Head of caudate nucleus (tissue), 42 donors: ENCODE measurements around the gene PPP1R15A.
"Not testable (repeated sequence)": the region's sequence is repeated elsewhere in the genome, so short reads cannot be mapped to it uniquely, and the experiment has no call there.

Experiments used
- DNase-seq, 42 donors: peaks; one replicate each; pipeline versions ENCODE4 v3.0.0 to v3.0.0-alpha.2; 2020 to 2021; ENCODE audit warnings: mixed read lengths in 7 of 42
- intact Hi-C: fragments of 100-400 bp; cut with DNase I; formaldehyde crosslinking; loops from one replicate; pipeline ENCODE4 v1.15.0; 2022

PPP1R15A gene

DNA sequence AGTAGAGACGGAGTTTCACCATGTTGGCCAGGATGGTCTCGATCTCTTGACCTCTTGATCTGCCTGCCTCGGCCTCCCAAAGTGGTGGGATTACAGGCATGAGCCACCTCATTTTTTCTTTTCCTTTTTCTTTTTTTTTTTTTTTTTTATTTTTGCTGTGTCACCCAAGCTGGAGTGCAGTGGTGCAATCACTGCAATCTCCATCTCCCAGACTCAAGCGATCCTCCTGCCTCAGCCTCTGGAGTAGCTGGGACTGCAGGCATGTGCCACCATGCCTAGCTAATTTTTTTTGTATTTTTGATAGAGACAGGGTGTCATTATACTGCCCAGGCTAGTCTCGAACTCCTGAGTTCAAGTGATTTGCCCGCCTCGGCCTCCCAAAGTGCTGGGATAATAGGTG, 30.1 kb downstream of the PPP1R15A start:
- DNase-seq, intact Hi-C loops: not testable (repeated sequence)

GRCh38 chr19:48903788-48904187, 31.6 kb downstream of the PPP1R15A start:
- intact Hi-C loops, DNase-seq: not testable (repeated sequence)

- DNase-seq: no peak
- intact Hi-C loops: no loop called here
Observed at GRCh38 chr19:48905664-48906063, 33.4 kb downstream of the PPP1R15A start.

GRCh38 chr19:48906324-48906723, 34.1 kb downstream of the PPP1R15A start:
- DNase-seq: no peak
- intact Hi-C loops: no loop called here

DNA sequence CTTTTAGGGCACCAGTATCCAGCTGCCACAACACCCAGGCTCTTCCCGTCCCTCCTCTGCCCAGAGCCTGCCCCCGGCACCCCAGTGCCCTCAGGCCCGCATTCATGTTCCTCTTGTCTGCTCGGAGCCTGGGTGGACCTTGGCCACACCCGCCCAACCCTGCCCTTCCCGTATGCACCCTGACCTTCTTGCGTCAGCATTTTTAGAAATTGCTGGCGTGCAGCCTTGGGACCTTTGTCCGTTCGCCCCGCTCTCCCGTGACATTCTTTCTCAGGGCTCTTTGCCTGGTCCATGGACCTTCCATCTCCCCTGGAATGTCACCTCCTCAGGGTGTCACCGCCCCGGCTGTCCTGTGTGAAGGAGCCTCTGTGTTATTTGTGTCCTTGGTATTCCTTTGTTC, 35.5 kb downstream of the PPP1R15A start:
- intact Hi-C loops: no loop called here
- no peak for DNase-seq

DNA sequence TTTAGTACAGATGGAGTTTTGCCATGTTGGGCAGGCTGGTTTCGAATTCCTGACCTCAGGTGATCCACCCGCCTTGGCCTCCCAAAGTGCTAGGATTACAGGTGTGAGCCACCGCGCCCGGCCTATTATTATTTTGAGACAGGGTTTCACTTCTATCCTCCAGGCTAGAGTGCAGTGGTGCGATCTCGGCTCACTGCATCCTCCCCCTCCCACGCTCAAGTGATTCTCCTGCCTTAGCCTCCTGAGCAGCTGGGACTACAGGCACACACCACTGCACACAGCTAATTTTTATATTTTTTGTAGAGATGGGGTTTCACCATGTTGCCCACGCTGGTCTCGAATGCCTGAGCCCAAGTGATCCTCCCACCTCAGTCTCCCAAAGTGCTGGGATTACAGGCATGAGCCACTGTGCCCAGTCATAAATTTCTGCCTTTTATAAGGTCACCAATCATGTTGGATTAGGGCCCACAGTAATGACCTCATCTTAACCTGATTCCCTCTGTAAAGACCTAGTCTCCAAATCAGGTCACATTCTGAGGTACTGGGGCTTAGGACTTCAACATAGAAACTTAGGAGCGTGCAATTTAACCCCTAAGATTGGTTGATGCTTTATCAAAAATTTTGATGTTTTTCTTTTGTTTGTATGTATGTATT, 37.3 kb downstream of the PPP1R15A start:
- intact Hi-C loops: not testable (repeated sequence)

DNA sequence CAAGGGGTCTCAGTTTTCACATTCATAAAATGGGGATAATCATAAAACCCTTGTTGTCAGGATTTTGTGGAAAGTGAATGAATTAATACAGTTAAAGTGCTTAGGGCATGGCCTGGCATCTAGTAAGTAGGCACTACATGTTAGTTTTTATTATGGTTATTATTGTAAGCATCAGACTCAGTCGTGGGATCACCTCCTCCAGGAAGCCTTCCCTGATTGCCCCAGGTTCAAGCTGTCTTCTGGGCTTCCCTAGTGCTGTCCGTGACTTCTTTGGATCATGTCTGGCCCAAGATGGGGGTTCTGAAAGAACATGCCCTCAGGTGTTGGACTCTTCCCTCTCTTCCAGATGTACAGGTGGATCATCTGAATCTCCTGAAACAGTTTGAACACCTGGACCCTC, 38.6 kb downstream of the PPP1R15A start:
- intact Hi-C loops: no loop called here

More for the DNA sequence above, 37.3 kb downstream of the PPP1R15A start:
- not testable (repeated sequence) for DNase-seq

DNA sequence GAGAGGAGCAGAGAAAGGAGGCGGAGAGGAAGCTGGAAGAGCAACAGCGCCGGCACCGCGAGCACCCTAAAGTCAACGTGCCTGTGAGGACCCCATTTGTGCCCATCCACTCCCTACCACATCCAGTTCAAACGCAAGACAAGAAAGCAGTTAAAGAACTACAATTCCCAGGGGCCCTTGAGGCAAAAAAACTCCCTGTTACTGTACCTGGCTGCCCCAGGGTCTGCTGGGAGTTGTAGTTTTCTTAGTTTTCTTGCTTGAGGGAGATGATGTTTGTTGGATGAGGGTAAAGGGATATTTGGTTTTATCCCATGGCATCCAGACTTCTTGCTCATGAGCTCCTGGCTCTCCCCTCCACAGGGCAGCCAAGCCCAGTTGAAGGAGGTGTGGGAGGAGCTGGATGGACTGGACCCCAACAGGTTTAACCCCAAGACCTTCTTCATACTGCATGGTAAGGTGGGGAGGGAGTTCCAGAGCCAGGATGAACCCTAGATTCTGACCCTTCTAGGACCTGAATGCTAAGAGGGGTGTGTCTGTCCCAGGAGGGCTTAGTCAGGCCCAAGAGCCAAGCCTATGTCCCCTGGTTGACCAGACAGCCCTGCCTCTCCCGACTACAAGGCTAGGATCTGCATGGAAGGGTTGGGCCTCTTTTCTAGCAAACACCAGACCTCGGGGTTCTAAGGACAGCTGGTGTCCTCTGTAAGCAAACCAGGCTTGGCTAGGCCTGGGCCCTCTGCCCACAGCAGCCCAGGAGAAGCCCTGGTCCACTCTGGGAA, 41.1 kb downstream of the PPP1R15A start:
- intact Hi-C loops: no loop called here
- DNase-seq: no peak

More for the DNA sequence above, 38.6 kb downstream of the PPP1R15A start:
- DNase-seq: no peak

GRCh38 chr19:48914181-48914580, 42.0 kb downstream of the PPP1R15A start:
- no peak for DNase-seq
- intact Hi-C loops: no loop called here

GRCh38 chr19:48915757-48916156, 43.5 kb downstream of the PPP1R15A start:
- intact Hi-C loops: no loop called here
- no peak for DNase-seq

GRCh38 chr19:48918071-48918470, 45.9 kb downstream of the PPP1R15A start:
- DNase-seq: no peak
- intact Hi-C loops: no loop called here

DNA sequence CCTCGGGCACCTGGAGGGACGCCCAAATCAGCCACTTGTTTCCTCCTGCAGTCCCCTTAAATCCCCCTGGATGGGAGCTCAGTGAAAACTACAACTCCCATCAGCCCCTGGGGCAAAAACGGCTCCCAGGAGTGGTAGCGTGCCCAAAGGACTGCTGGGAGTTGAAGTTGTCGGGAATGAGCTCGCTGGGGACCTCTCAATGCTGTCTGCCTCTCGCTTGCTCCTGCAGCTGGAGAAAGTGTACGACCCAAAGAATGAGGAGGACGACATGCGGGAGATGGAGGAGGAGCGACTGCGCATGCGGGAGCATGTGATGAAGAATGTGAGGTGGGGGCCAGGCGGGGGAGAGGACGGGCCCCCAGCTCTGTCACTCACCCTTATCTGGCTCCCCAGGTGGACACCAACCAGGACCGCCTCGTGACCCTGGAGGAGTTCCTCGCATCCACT, 46.6 kb downstream of the PPP1R15A start:
- intact Hi-C loops: no loop called here

GRCh38 chr19:48919271-48919670, 47.0 kb downstream of the PPP1R15A start:
- DNase-seq, intact Hi-C loops: not testable (repeated sequence)

More for the DNA sequence above, 46.6 kb downstream of the PPP1R15A start:
- DNase-seq: peak in 11 of 42 donors; percentile 10 to 46 (median 32)

GRCh38 chr19:48920949-48921348, 48.7 kb downstream of the PPP1R15A start:
- intact Hi-C loops: no loop called here
- no peak for DNase-seq

GRCh38 chr19:48921721-48922500, 49.7 kb downstream of the PPP1R15A start:
- DNase-seq: no peak
- intact Hi-C loops: no loop called here

DNA sequence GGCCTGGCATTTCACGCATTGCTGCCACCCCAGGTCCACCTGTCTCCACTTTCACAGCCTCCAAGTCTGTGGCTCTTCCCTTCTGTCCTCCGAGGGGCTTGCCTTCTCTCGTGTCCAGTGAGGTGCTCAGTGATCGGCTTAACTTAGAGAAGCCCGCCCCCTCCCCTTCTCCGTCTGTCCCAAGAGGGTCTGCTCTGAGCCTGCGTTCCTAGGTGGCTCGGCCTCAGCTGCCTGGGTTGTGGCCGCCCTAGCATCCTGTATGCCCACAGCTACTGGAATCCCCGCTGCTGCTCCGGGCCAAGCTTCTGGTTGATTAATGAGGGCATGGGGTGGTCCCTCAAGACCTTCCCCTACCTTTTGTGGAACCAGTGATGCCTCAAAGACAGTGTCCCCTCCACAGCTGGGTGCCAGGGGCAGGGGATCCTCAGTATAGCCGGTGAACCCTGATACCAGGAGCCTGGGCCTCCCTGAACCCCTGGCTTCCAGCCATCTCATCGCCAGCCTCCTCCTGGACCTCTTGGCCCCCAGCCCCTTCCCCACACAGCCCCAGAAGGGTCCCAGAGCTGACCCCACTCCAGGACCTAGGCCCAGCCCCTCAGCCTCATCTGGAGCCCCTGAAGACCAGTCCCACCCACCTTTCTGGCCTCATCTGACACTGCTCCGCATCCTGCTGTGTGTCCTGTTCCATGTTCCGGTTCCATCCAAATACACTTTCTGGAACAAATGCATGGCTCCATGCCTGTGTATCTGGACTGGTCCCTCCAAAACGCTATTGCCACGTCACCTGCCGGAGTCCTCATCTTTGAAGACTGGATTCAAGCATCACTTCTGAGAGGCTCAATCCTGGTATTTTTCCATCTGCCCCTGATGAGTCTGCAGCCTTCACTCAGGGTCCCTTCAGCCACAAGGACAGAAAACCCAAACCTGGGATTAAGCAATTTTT, 50.6 kb downstream of the PPP1R15A start:
- DNase-seq: no peak
- intact Hi-C loops: no loop called here

DNA sequence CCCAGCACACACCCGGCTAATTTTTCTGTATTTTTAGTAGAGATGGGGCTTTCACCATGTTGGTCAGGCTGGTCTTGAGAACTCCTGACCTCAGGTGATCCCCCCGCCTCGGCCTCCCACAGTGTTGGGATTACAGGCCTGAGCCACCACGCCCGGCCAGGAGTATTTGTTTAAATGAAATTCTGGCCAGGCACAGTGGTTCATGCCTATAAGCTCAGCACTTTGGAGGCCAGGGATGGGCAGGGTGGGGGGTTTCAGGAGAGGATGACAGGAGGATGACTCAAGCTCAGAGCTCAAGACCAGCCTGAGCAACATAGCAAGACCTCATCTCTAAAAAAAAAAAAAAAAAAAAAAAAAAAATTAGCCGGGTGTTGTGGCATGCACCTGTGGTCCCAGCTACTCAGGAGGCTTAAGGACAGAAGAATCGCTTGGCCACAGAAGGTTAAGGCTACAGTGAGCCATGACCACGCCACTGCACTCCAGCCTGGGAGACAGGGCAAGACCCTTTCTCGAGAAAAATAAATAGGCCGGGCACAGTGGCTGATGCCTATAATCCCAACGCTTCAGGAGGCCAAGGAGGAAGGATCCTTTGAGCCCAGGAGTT, 53.1 kb downstream of the PPP1R15A start:
- no peak for DNase-seq
- intact Hi-C loops: no loop called here
